AG09309 (cell line): ENCODE measurements around the gene NAA11.

ENCODE experiments used
- DNase-seq: peaks from one replicate; pipeline ENCODE4 v3.0.0-alpha.2; 2010; ENCODE audit warnings: low read depth
- H3K4me3 ChIP-seq: 2 replicates; pipeline ENCODE4 v1.5.1; 2011; ENCODE audit warnings: mild to moderate bottlenecking, low read depth, low read length, moderate library complexity; ENCODE audit not compliant: control insufficient read depth
- CTCF ChIP-seq: IDR thresholded peaks from 2 replicates; pipeline ENCODE4 v1.5.1; 2011; ENCODE audit warnings: mild to moderate bottlenecking, low read depth, low read length, inconsistent platforms; ENCODE audit not compliant: insufficient read depth, control insufficient read depth; ENCODE audit errors: missing control alignments

Gene NAA11

GRCh38 chr4:79300280-79300679 lies 25.6 kb downstream of the NAA11 start:
- no peak overlapping the region for H3K4me3 ChIP-seq
- TF ChIP-seq CTCF: no peak
- DNase-seq: no peak

GRCh38 chr4:79298484-79298883 lies 27.4 kb downstream of the NAA11 start:
- no peak for TF ChIP-seq CTCF
- no peak for DNase-seq
- no peak overlapping the region for H3K4me3 ChIP-seq

GRCh38 chr4:79298027-79298426 lies 27.8 kb downstream of the NAA11 start:
- no peak for DNase-seq
- no peak overlapping the region for H3K4me3 ChIP-seq
- no peak for TF ChIP-seq CTCF

GRCh38 chr4:79297479-79297878 lies 28.4 kb downstream of the NAA11 start:
- no peak for DNase-seq
- H3K4me3 ChIP-seq: no peak overlapping the region
- no peak for TF ChIP-seq CTCF

GRCh38 chr4:79296768-79297428 lies 29.0 kb downstream of the NAA11 start:
- H3K4me3 ChIP-seq: no peak overlapping the region
- no peak for DNase-seq
- TF ChIP-seq CTCF: no peak

GRCh38 chr4:79295086-79295485 lies 30.8 kb downstream of the NAA11 start:
- H3K4me3 ChIP-seq: no peak overlapping the region
- DNase-seq: no peak
- TF ChIP-seq CTCF: no peak

GRCh38 chr4:79294064-79294463 lies 31.8 kb downstream of the NAA11 start:
- no peak for TF ChIP-seq CTCF
- no peak overlapping the region for H3K4me3 ChIP-seq
- no peak for DNase-seq
